ENCODE measurements around the gene ARHGAP11A. TPM values are rescaled to one million over a fixed set of nuclear protein-coding genes. Genes with fewer than 3 reads are reported as not detected.

The ARHGAP11A gene
- total RNA-seq, 1 experiment from 2014 or later = 35.5 TPM

DNA sequence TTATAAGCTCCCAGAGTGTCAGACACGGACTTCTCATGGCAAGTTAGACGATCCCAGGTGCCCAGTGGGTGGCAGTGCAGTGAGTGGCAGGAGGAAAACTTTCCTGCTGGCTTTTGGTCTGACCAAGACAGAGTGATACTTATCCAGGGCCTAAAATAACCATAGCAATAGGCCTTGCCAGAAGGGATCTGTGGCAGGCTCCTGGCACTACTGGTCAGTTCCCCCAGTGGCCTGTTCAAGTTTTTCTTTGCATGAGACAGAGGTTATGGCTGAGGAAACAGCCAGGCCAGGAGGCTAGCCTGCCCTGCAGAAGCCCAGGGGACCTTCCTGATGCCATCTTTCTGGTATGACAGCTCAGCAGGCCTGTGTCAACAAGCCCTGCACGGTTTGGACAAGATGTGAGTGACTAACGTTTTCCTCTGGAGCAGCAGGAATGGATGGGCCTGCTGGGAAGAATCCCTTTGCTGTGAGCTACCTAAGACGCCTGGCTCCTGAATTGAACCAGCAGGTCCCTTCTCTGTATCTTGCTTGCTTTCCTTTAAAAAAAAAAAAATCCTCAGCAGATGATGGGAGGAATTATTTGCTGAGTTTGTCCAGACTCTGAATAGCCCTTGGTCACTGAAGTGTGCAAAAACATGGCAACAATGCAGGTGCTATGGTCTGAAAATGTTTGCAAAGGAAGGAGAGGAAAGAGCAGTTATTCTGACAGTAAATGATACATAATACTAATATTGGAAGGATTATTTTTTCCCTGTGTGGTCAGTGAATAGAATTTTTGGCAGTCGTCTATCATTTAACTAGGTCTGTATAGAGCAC lies 44.2 kb downstream of the ARHGAP11A start:
- Histone ChIP-seq H2AFZ (ENCODE audit: low read length) (no peak overlapping the region), H3K4me1 (ENCODE audit: low read length) (peaks cover 3% of the 10 kb centered on the region), H3K9ac (ENCODE audit: low read length) (no peak overlapping the region), H4K20me1 (ENCODE audit: insufficient read depth, low read depth, low read length) (no peaks in the 10 kb centered on the region), H3K4me3 (ENCODE audit: low read length) (no peak overlapping the region), H3K27ac (ENCODE audit: low read length) (no peak overlapping the region), H3K9me3 (ENCODE audit: low read length) (no peaks in the 10 kb centered on the region), H3K36me3 (ENCODE audit: insufficient read depth, low read length) (peaks cover 20% of the 10 kb centered on the region; the same call in 1 of the 2 replicates), H3K79me2 (ENCODE audit: low read length) (0 out of 2 replicates have a peak, but pooled peaks cover 2% of the 10 kb centered on the region), H3K4me2 (ENCODE audit: low read depth, low read length, poor library complexity, severe bottlenecking) (no peak overlapping the region), H3K9me2 (replicated peaks; ENCODE audit: insufficient read depth, low read length) (no peaks in the 10 kb centered on the region), H3K27me3 (ENCODE audit: low read length) (no peaks in the 10 kb centered on the region)
- DNase-seq = no peak

DNA sequence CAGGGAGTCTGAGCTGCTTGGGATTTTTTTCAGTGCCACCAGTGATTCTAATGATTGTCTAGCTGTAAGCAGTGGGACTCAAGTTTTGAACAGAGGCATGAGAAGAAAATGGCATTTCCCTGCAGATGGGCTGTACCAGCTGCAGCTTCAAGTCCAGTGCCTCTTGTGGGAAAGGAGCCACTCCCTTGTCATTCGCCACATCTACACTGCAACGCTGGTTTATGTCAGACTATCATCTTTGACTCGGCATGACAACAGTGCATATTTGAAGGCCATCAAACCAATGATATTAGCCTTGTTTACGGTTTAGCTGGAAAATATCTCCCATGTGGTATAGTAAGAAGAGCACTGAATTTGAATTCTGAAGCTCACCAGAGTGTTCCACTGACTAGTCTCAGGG lies 48.4 kb downstream of the ARHGAP11A start:
- no peak for DNase-seq
- no peak overlapping the region for H3K9ac ChIP-seq (ENCODE audit: low read length)
- no peak overlapping the region for H3K4me2 ChIP-seq (ENCODE audit: low read depth, low read length, poor library complexity, severe bottlenecking)
- 0 out of 2 replicates have a peak, but pooled peaks cover 2% of the 10 kb centered on the region for H3K79me2 ChIP-seq (ENCODE audit: low read length)
- H3K4me1 ChIP-seq (ENCODE audit: low read length) = peaks cover 6% of the 10 kb centered on the region
- H2AFZ ChIP-seq (ENCODE audit: low read length) = no peak overlapping the region
- H3K27ac ChIP-seq (ENCODE audit: low read length) = no peak overlapping the region
- H3K4me3 ChIP-seq (ENCODE audit: low read length) = no peak overlapping the region
- H3K9me3 ChIP-seq (ENCODE audit: low read length) = no peaks in the 10 kb centered on the region
- H3K27me3 ChIP-seq (ENCODE audit: low read length) = no peaks in the 10 kb centered on the region
- H3K36me3 ChIP-seq (ENCODE audit: insufficient read depth, low read length) = peaks cover 38% of the 10 kb centered on the region; the same call in 1 of the 2 replicates
- H4K20me1 ChIP-seq (ENCODE audit: insufficient read depth, low read depth, low read length) = no peaks in the 10 kb centered on the region
- no peaks in the 10 kb centered on the region for H3K9me2 ChIP-seq (replicated peaks; ENCODE audit: insufficient read depth, low read length)

DNA sequence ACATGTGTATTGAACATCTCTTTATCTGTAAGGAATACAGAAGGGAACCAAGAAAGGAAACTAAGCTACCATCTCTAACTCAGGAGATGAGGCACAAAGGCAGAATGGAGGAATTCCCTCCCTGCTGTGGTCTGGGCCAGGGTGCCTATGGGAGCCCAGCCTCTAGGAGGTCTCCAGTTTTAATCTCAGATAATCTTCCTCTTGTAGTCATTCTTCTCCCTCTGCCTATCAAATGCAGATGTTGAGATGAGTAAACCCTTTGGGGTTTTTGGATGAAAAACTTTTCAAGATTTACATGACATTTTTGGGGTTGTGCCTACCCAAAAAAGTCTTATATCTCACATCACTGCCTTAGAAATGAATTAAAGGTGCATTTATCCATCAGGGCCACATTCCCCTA lies 49.5 kb downstream of the ARHGAP11A start:
- Histone ChIP-seq H3K27ac (ENCODE audit: low read length) (no peak overlapping the region), H3K4me1 (ENCODE audit: low read length) (peaks cover 6% of the 10 kb centered on the region), H3K9ac (ENCODE audit: low read length) (no peak overlapping the region), H3K9me2 (replicated peaks; ENCODE audit: insufficient read depth, low read length) (no peaks in the 10 kb centered on the region), H2AFZ (ENCODE audit: low read length) (no peak overlapping the region), H4K20me1 (ENCODE audit: insufficient read depth, low read depth, low read length) (no peaks in the 10 kb centered on the region), H3K4me3 (ENCODE audit: low read length) (no peak overlapping the region), H3K9me3 (ENCODE audit: low read length) (no peaks in the 10 kb centered on the region), H3K36me3 (ENCODE audit: insufficient read depth, low read length) (peaks cover 39% of the 10 kb centered on the region; the same call in 1 of the 2 replicates), H3K27me3 (ENCODE audit: low read length) (no peaks in the 10 kb centered on the region), H3K79me2 (ENCODE audit: low read length) (0 out of 2 replicates have a peak, but pooled peaks cover 2% of the 10 kb centered on the region), H3K4me2 (ENCODE audit: low read depth, low read length, poor library complexity, severe bottlenecking) (no peak overlapping the region)
- DNase-seq = no peak

DNA sequence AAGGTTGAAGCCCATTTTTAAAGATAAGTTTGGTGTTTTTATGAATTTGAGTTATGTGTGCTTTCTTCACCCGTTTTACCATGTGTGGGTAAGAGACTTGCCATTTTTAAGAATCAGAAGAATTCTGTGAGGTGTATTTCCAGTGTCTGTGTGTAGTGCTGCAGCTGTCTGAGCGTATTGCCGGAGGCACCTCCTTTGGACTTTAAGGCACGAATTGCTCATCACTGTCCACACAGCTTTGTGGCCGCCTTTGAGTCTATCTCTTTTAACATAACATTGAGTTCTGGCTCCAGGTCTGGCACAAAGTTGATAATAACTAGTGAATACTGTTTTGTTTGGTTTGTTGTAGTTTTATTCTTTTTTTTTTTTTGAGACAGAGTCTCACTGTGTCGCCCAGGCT lies 52.0 kb downstream of the ARHGAP11A start:
- H3K4me3 ChIP-seq (ENCODE audit: low read length) = no peak overlapping the region
- no peak overlapping the region for H3K4me2 ChIP-seq (ENCODE audit: low read depth, low read length, poor library complexity, severe bottlenecking)
- H2AFZ ChIP-seq (ENCODE audit: low read length) = no peak overlapping the region
- peaks cover 6% of the 10 kb centered on the region for H3K4me1 ChIP-seq (ENCODE audit: low read length)
- DNase-seq = no peak
- H3K9me2 ChIP-seq (replicated peaks; ENCODE audit: insufficient read depth, low read length) = no peaks in the 10 kb centered on the region
- H3K36me3 ChIP-seq (ENCODE audit: insufficient read depth, low read length) = peaks cover 39% of the 10 kb centered on the region; the same call in 1 of the 2 replicates
- H3K27ac ChIP-seq (ENCODE audit: low read length) = no peak overlapping the region
- H3K9ac ChIP-seq (ENCODE audit: low read length) = no peak overlapping the region
- H3K9me3 ChIP-seq (ENCODE audit: low read length) = no peaks in the 10 kb centered on the region
- no peaks in the 10 kb centered on the region for H3K27me3 ChIP-seq (ENCODE audit: low read length)
- H4K20me1 ChIP-seq (ENCODE audit: insufficient read depth, low read depth, low read length) = no peaks in the 10 kb centered on the region
- H3K79me2 ChIP-seq (ENCODE audit: low read length) = 0 out of 2 replicates have a peak, but pooled peaks cover 2% of the 10 kb centered on the region

DNA sequence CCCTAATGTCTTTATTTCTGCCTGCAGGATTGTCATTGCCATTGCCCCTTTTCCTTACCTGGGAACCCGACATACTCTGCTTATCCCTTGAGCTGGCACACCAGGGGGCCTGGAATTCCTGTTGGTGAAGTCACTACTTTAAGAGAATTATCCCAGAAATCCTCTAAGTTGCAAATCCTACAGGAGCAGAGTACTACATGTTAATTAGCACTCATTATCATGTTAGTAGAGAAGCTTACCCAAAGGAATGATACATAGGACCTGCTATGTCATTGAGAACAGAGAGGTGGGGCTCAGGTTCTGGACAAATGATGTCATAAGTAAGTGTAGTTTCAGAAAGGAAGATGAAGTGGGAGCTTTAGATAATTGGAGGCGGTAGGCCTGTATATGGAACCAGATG lies 53.6 kb downstream of the ARHGAP11A start:
- Histone ChIP-seq H3K36me3 (ENCODE audit: insufficient read depth, low read length) (peaks cover 30% of the 10 kb centered on the region; the same call in 1 of the 2 replicates), H3K4me3 (ENCODE audit: low read length) (no peak overlapping the region), H3K4me1 (ENCODE audit: low read length) (peaks cover 6% of the 10 kb centered on the region)

DNA sequence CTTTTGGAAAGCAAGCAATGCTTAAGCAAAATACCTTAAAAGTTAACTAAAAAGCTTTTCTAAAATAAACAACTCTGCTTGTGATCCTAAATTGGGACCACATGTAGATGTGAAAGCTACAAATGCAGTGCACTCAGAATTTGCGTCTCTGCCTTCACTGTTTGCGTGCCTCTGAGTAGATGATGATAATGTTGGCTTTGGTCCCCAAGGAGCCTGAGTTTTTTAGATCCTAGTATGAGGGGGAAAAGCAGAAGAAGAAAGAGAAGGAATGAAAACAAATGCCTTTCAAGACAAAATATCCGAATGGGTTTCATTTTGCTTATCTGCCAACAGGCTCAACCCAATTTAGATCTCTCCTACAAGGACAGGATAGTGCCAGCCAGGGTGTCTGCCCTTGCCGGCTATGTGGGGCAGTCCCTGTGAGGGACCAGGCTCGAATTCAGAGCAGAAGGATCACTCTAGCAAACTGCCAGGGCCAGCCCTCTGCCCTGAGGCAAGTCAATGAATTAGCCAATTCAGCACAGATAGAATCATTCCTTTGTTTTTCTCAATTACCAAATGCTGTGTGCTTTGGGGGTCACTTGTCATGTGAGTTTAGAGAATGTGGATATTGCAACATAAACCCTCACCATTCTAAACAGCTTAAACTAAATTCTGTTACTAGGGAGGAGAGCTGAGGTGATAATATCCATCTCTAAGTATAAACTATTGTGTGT lies 54.8 kb downstream of the ARHGAP11A start:
- Histone ChIP-seq H3K4me1 (ENCODE audit: low read length) (no peaks in the 10 kb centered on the region), H4K20me1 (ENCODE audit: insufficient read depth, low read depth, low read length) (no peaks in the 10 kb centered on the region), H3K9ac (ENCODE audit: low read length) (no peak overlapping the region), H3K27ac (ENCODE audit: low read length) (no peak overlapping the region), H3K27me3 (ENCODE audit: low read length) (no peaks in the 10 kb centered on the region), H3K36me3 (ENCODE audit: insufficient read depth, low read length) (peaks cover 22% of the 10 kb centered on the region; the same call in 1 of the 2 replicates), H2AFZ (ENCODE audit: low read length) (no peak overlapping the region), H3K4me2 (ENCODE audit: low read depth, low read length, poor library complexity, severe bottlenecking) (no peak overlapping the region), H3K79me2 (ENCODE audit: low read length) (no peaks in the 10 kb centered on the region), H3K9me2 (replicated peaks; ENCODE audit: insufficient read depth, low read length) (no peaks in the 10 kb centered on the region), H3K9me3 (ENCODE audit: low read length) (no peaks in the 10 kb centered on the region), H3K4me3 (ENCODE audit: low read length) (no peak overlapping the region)
- DNase-seq = no peak

More for the DNA sequence above, 53.6 kb downstream of the ARHGAP11A start:
- no peak overlapping the region for H3K27ac ChIP-seq (ENCODE audit: low read length)
- DNase-seq = no peak
- H3K9me2 ChIP-seq (replicated peaks; ENCODE audit: insufficient read depth, low read length) = no peaks in the 10 kb centered on the region
- H3K27me3 ChIP-seq (ENCODE audit: low read length) = no peaks in the 10 kb centered on the region
- no peaks in the 10 kb centered on the region for H4K20me1 ChIP-seq (ENCODE audit: insufficient read depth, low read depth, low read length)
- no peak overlapping the region for H3K9ac ChIP-seq (ENCODE audit: low read length)
- no peak overlapping the region for H3K4me2 ChIP-seq (ENCODE audit: low read depth, low read length, poor library complexity, severe bottlenecking)
- no peaks in the 10 kb centered on the region for H3K9me3 ChIP-seq (ENCODE audit: low read length)
- H3K79me2 ChIP-seq (ENCODE audit: low read length) = no peaks in the 10 kb centered on the region
- H2AFZ ChIP-seq (ENCODE audit: low read length) = no peak overlapping the region

DNA sequence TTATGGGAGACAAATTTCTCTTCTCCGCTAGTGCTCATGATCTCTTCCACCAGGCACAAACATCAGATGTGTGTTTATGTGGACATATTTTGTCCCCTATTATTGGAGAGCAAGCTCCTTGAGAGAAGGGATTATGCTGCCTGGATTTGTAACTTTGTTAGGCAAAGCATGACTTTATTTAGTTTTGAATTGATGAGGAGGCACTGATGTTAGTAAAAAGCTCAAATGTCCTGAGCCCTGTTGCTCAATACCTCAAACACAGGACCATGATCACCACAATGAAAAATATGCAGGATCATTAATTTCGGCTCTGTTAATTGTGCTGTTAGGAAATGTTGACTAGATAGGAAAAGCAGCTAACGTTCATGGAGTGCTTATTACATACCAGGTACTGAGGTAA lies 55.3 kb downstream of the ARHGAP11A start:
- Histone ChIP-seq H3K9ac (ENCODE audit: low read length) (no peak overlapping the region), H3K79me2 (ENCODE audit: low read length) (no peaks in the 10 kb centered on the region), H3K9me3 (ENCODE audit: low read length) (no peaks in the 10 kb centered on the region), H3K27ac (ENCODE audit: low read length) (no peak overlapping the region), H3K4me1 (ENCODE audit: low read length) (no peaks in the 10 kb centered on the region), H3K36me3 (ENCODE audit: insufficient read depth, low read length) (peaks cover 17% of the 10 kb centered on the region; the same call in 1 of the 2 replicates), H3K4me2 (ENCODE audit: low read depth, low read length, poor library complexity, severe bottlenecking) (no peak overlapping the region), H3K4me3 (ENCODE audit: low read length) (no peak overlapping the region), H3K9me2 (replicated peaks; ENCODE audit: insufficient read depth, low read length) (no peaks in the 10 kb centered on the region), H3K27me3 (ENCODE audit: low read length) (no peaks in the 10 kb centered on the region), H2AFZ (ENCODE audit: low read length) (no peak overlapping the region), H4K20me1 (ENCODE audit: insufficient read depth, low read depth, low read length) (no peaks in the 10 kb centered on the region)
- DNase-seq = no peak
